ENCODE results near the gene TYW3. TPM values are rescaled to one million over a fixed set of nuclear protein-coding genes. Genes with fewer than 3 reads are reported as not detected.

Gene TYW3, protein sequence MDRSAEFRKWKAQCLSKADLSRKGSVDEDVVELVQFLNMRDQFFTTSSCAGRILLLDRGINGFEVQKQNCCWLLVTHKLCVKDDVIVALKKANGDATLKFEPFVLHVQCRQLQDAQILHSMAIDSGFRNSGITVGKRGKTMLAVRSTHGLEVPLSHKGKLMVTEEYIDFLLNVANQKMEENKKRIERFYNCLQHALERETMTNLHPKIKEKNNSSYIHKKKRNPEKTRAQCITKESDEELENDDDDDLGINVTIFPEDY
- total RNA-seq (2014; rRNA removed; shearing (Covaris generic)) = 10.8 and 12.0 TPM in 2 replicates

DNA sequence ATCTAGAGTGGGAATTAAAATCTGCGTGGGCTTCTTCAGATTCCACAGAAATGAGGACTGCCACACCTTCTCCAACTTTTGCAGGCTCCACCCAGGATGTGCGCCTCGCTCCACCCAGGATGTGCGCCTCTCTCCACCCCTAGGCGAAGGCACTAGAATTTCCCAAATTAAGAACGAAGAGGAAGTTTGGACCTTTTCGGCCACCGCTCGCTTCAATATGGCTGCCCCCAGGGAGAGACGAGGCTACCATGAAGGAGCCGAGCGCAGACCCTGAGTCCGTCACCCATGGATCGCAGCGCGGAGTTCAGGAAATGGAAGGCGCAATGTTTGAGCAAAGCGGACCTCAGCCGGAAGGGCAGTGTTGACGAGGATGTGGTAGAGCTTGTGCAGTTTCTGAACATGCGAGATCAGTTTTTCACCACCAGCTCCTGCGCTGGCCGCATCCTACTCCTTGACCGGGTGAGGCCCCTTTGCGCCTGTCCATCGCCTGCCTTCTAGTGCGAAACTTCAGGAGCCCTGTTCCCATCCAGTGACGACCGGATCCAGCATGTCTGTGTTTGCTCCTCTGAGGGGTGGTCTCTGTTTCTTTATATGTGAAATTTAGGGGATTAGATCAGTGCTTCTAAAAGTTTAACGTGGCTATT, at the start of gene TYW3, which contains the start of gene CRYZ:
Gene TYW3 (plus strand): TSS at position 193 of the 644 bp plus-strand sequence. CDS start 93 bp downstream, at position 286.
Gene CRYZ (minus strand): TSS at position 91 of the 644 bp plus-strand sequence. CDS start 8,229 bp downstream, outside the sequence.
- peak; percentile 73 for DNase-seq (ENCODE audit: low spot score)

DNA sequence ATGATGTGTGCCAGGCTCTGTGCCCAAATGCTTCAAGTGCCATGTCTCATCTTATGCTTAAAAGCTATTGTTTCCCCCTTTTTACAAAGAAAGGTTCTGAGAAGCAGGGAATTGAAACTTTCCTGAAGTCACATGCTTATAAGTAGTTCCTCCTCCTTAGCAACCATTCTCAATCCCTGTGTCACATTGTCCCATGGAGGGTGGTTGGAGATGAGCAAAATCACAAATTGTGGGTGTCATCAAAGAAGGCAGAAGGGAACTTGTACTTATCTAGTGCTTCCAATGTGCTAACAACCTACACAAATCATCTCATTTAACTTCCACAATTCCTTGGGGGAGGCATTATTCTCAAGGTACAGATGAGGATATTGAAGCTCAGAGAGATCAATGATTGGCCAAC, 49.3 kb upstream of the TYW3 start:
- no peak for DNase-seq (ENCODE audit: low spot score)

DNA sequence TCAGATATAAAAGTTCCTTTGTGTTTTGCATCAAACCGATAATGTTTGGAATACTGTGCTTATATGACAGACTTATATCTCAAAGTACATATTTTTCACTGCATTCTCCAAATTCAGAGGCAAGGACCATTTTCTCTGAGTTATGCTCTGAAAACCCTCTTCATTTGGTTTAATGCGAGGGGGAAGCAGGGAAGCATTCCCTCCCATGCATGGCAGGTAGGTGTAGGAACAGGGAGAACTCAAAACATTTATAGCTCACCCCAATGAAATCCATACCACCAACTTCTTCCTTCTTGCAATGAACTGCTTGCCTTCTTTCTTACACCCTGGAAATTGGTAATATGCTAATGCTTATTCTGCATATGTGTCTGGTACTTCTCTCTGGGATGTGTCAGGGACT, 48.7 kb upstream of the TYW3 start:
- DNase-seq (ENCODE audit: low spot score) = no peak

DNA sequence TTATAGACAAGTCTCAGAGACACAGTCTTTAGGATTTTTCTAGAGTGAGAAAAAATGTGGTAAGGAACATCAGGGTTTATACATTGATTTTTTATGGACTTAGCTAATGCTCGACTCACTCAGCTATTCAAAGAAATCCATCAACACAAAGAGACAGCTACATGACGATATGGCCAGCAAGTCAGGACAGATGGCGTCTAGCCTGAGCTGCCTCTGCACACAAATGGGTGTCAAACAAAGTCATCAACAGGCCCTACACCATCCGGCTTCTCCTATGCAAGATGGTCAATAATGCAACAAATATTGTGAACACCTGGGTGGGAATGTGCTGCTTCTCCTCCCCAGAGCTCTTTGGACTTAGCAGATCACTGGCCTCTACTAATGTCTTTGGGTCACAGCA, 46.0 kb upstream of the TYW3 start:
- no peak for DNase-seq (ENCODE audit: low spot score)

DNA sequence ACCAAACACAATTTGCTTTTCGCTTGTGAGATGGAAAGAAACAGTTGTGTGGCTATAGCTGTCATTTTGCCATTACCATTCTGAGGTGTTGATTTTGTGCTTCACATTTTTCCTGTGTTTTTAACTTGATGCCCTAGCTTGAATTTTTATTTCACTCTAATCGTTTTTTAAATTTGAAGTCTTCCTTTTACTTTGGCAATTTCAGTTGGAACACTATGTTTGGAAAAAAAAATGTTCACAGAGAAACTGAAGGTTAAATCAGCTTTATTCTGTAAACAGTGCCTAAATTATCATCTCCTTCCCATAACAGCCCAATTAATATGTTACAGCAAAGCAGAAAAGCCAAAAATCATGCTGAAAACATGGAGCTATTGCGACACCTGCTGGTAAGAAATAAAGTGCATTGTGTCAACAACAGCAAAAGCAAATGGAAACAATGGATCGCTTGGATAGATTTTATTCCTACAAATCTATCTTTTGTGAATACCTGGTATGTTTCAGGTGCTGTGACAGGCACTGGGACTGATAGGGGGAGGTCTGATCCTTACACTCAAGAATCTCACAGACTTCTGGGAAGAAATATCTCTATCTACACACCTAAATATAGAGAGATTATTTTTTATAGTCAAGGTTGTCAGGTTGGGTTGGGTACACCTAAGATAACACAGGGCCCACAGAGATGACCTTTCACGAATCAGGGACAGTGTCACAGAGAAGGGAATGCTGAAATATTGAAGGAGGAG, 43.2 kb upstream of the TYW3 start:
- peak; percentile 7 for DNase-seq (ENCODE audit: low spot score)

DNA sequence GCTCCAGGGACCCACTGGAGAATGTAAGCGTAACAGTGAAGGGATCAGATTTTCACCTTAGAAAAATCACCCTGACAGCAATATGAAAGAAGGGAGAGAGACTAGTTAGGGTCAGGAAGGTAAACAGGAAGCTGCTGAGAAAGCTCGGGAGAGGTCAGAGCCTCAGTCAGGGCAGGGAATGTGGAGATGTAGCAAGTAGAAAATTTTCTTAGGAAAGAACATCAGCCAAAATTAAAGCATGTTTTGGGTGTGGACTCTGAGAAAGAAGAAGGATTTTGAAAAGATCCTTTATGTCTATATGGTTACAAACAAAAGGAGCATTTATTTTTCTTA, 42.6 kb upstream of the TYW3 start:
- DNase-seq (ENCODE audit: low spot score) = no peak

DNA sequence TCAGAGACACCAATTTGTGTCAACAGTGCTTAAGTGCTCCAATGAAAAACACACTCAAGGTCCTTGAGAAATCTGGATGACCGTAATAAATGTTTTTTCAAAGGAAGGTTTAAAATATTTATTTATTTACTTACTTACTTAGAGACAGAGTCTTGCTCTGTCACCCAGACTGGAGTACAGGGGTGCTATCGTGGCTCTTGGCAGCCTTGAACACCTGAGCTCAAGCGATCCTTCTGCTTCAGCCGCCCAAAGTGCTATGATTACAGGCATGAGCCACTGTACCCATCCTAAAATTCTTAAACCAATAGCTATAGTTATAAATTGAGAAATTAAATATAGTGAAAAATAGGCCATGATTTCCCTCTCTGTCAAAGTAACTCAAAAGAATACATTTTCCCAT, 42.0 kb upstream of the TYW3 start:
- no peak for DNase-seq (ENCODE audit: low spot score)

DNA sequence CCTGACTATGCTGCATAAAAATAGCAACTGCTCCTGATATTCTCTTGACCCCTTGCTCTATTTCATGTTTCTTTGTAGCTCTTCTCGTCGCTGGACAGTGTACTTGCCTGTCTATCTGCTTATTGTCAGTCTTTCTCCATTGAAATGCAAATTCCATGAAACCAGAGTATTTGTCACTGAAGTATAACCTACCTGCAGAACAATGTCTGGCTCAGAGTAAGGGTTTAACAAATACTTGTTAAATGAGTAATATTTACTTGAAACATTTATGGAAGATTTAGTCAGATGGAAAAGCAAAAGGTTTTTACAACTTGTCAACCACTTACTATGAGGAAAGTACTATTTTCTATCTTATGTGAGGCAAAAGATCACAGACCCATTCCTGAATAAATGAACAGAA, 39.5 kb upstream of the TYW3 start:
- peak; percentile 1 for DNase-seq (ENCODE audit: low spot score)

DNA sequence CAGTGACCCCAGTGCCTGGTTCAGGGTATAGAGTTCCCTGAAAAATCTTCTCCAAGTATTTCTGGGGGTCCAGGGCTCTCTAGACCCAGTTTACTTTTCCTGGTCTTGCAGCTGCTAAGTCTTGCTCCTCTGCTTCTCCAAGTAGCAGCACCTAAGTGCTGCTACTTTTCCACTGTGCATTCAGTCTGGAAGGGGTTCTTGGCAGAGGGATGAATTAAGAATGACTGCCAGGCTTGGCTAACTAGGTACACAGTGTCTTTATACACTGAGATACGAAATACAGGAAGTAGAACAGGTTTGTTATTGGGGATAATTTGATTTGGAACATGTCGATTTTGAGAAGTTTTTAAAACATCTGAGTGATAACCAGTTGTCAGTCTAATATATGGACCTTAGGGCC, 35.1 kb upstream of the TYW3 start:
- DNase-seq (ENCODE audit: low spot score) = no peak

DNA sequence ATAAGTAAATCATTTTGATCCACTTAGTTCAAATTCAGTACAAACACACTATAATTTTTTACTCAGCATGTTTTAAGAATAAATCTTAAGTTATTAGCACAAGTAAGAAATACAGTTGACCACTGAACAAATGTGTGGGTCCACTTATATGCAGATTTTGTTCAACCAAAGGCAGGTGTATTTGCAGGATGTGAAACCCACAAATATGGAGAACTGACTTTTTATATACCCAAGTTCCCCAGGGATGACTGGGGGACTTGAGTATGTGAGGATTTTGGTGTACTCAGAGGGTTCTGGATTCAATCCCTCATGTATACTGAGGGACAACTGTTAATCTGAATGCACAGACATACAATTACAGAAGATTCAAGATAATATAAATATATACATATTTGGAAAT, 33.6 kb upstream of the TYW3 start:
- no peak for DNase-seq (ENCODE audit: low spot score)

DNA sequence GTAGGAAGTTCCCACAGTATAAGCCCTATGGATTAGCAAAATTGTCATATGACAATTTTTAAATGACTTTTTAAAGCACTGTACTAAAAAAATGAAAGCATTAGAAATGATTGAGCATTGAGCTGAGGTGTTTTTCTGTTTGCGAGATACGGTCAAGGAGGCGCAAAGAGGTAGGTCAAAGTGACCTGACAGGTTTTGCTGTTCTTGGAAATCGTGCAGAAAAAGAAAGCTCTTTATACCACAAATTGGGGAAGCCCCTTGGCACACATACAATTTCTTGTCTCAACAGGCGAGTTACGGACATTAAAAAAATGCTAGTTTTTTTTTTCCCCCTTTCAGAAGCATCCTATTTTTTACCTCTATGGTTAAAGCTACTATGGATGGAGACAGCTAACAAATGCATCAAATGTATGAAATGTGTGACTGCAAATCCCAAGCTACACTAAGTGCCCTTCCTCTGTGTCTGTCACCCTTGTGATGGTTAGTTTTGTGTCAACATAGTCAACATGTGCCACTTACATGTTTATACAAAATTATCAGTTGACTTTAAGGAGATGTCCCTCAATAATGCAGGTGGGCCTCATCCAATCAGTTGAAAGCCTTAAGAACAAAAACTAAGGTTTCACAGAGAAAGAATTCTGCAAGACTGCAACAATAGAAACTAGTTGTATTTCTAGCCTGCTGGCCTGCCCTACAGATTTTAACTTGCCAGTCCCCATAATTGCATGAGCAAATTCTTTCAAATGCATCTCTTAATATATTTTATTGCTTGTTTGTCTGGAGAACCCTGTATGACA, 29.4 kb upstream of the TYW3 start:
- no peak for DNase-seq (ENCODE audit: low spot score)

DNA sequence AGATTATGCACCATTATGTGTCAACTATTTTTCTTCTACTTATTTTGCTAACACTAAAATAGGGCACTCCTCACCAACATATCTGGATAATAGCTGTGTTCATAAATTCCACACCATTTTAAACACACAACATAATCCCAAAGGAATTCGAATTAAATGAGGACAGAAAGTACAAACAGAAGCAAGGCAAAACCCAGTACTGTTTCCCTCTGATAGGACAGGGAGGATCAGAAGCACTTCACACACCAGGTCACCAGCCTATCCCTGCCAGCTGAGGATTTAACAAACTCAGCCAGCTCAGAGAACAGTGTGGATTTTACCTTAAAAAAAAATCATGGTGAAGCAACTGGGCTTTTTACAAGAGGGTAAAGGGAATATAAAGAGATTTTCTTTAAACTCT, 20.1 kb upstream of the TYW3 start:
- no peak for DNase-seq (ENCODE audit: low spot score)

DNA sequence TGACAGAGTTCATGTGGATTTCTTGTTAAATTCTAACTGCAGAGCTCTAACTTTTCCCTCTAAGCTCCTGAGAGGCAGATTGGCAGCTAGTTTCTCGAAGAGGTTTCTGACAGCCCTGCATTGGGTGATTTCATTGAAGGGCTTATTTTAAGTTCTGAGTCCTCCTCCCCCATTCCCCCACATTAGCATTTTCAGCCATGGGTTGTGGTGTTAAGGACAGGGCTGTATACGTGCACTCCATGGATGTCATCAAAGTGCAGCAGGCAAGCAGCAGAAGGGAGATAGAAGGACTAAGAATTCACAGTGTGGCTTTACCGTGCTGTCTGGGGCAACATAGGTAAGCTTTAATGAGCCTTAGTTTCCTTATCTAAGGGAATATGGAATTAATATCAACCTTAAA, 19.1 kb upstream of the TYW3 start:
- no peak for DNase-seq (ENCODE audit: low spot score)

DNA sequence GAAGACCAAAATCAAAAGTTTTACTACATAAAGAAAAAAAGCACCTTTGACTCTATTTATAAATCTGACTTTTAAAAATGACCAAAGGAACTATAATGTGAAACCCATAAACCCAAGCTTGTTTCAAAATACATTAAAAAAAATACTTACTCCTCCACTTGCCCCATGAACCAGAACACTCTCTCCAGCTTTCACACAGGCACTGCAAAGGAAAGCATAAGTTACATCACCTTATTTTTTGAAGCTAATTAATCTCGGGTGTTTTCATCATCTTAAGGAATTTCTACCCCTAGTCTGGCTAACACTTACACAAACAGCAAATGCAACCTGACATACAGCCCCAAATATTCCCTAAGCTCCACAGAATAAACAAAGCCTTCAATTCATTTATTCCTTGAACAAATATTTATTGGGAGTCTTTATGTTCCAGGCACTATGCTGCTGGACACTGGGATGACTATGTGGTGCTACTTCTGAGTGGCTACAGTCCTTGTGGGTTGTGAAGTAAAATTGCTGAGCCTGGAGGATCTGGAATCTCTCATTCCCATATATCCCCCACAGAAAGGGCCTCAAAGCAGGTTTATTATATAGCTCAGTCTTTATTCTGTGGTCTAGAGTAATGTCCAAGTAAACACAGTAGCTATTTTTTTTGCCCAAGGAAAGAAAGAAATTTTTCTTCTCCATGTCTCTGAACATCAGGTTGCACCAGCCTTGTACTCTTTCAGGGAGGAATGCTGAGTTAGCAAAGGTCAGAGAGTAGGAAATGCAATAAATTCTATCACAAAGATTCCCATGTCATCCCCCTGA, 18.3 kb upstream of the TYW3 start:
- DNase-seq (ENCODE audit: low spot score) = no peak

DNA sequence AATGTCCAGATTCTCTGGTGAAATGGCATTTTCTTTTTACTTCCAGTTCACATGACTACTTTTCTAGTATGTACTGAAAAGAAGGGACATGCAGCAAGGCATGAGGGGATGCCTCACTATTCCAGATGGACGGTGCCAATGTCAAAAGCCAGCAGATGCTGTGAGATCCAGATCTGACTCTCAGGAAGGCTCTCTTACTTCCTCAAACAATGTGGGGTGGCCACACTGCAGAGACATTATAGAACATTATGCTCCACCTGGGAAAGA, 17.8 kb upstream of the TYW3 start:
- DNase-seq (ENCODE audit: low spot score) = no peak

DNA sequence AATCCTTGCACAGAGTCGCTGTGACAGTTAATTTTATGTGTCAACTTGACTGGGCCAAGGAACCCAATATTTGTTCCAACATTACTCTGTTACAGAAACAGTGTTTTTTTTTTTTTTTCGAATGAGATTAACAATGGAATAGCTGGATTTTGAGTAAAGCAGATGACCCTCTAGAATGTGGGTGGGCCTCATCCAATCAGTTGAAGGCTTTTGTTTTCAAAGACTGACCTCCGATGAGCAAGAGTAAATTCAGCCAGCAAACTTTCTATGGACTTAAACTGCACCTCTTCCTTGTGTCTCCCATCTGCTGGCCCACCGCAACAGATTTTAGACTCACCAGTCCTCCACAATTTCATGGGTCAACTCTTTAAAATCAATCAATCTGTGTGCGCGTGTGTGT, 17.1 kb upstream of the TYW3 start:
- DNase-seq (ENCODE audit: low spot score) = no peak

DNA sequence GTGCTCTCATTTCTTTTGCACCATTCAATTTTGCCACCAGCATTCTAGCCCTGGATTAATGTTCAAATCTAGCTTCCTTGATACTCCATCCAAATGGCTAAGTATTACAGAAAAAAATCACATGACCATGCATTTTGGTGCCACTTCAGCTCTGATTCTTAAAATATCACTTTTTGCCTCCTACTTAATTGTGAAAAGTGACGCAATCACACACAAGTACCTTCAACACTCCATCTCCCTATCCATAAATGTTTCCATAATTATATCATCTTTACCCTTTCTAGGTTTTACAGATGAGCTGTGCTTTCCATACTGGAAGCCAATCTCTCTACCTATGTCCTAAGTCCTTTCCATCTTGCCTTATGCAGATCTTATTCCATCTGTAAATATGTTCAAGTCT, 16.1 kb upstream of the TYW3 start:
- no peak for DNase-seq (ENCODE audit: low spot score)

DNA sequence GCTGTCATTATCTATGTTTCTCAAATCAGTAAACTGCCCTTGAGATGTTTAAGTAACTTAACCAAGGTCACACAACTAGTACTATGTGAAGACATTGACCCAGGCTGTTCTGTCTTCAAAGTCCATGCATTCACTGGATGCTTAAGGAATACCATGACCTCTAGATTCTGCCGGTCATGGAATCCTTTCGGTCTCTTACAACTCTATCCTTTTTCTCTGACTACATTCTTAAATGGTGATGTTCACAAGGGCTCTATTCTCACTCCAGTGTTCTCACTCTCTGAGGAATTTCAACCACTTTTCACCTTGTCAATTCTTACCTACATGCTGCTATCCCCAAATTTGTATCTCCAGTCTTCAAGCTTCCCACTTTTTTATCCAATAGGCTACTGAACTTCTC, 15.3 kb upstream of the TYW3 start:
- no peak for DNase-seq (ENCODE audit: low spot score)

DNA sequence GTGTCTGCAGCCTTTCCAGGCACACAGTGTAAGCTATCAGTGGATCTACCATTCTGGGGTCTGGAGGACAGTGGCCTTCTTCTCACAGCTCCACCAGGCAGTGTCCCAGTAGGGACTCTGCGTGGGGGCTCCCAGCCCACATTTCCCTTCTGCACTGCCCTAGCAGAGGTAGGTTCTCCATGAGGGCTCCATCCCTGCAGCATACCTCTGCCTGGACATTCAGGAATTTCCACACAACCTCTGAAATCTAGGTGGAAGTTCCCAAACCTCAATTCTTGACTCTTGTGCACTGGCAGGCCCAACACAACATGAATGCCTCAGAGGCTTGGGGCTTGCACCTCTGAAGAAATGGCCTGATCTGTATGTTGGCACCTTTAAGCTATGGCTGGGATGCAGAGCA, 6.9 kb upstream of the TYW3 start:
- no peak for DNase-seq (ENCODE audit: low spot score)

DNA sequence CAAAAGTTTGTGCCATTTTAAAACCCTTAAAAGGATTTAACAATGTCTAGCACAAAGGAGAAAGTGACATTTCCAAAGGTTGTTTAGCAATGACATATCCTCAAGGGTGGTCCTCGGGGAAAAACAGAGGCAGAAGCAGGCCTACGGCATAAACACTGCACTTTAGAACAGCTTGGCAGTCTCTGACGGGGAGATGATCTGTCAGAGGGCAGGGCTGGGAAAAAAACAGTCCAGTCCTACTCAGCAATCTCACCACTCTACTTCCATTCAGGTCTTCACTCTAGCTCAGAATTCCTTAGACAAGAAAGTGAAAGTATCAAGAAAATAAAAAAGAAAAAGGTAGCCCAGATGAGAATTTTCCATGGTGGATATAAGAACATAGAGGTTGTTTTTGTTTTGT, 4.2 kb upstream of the TYW3 start:
- DNase-seq (ENCODE audit: low spot score) = no peak

DNA sequence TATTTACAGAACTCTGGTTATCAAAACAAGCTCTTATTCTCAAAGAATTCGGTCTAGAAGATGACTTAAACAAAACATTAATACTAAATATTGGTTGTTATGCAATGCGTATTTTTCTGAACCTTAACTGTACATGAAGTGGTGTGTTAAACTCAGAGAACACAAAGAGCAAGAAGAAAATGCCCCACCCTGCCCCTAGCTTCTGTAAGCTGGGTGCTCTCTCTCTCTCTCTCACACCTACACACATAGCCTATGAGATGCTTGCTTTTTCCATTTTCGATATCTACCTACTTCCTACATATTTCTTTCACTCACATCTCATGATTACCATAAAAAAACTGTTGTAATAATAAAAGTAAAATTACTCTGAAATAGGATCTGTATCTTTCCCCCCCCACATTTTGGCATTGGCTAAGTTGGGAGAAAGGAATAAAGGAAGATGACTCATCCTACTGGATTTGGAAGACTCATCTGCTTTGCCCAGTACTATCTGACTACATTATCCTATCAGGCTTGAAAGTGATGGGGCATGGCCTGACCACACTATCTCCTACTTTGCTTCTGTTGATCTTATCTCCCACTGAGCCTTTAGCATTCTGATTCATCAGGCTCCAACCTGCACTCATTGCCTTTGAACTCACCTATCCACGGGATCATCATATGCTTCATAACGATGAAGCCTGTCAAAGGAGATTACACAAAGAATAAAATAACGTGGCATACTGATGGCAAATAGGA, 3.0 kb upstream of the TYW3 start:
- DNase-seq (ENCODE audit: low spot score) = peak; percentile 74

All from A172 (cell line).